M059J (cell line): ENCODE data around the gene CHSY3. TPM values are rescaled to one million over a fixed set of nuclear protein-coding genes. Genes with fewer than 3 reads are reported as not detected.

Source experiments
- DNase-seq: peaks from one replicate; pipeline ENCODE4 v3.0.0-alpha.2; 2012; ENCODE audit warnings: low read depth
- total RNA-seq: library from RNA; depleted of rRNA; stranded (reverse); fragments of >200 nt; shearing (Covaris generic); gene quantifications from 2 replicates; pipeline ENCODE4 v1.2.3, GENCODE V29; 2014

CHSY3 gene
- total RNA-seq, 1 experiment from 2014 or later, result 0.02 TPM

GRCh38 chr5:130024006-130024405 lies 119.7 kb downstream of the CHSY3 start:
- DNase-seq, result no peak

- DNase-seq, result no peak
Observed at GRCh38 chr5:130025511-130025910, 121.2 kb downstream of the CHSY3 start.

GRCh38 chr5:130032807-130033206 lies 128.5 kb downstream of the CHSY3 start:
- no peak for DNase-seq

- no peak for DNase-seq
Observed at GRCh38 chr5:130034566-130035210, 130.4 kb downstream of the CHSY3 start.

GRCh38 chr5:130035388-130035787 lies 131.1 kb downstream of the CHSY3 start:
- no peak for DNase-seq

GRCh38 chr5:130037905-130038304 lies 133.6 kb downstream of the CHSY3 start:
- no peak for DNase-seq

- DNase-seq, result no peak
Observed at GRCh38 chr5:130043834-130044233, 139.6 kb downstream of the CHSY3 start.

- DNase-seq, result no peak
Observed at GRCh38 chr5:130045334-130045733, 141.1 kb downstream of the CHSY3 start.

- DNase-seq, result no peak
Observed at GRCh38 chr5:130050585-130050984, 146.3 kb downstream of the CHSY3 start.

GRCh38 chr5:130052752-130053151 lies 148.5 kb downstream of the CHSY3 start:
- DNase-seq, result no peak

GRCh38 chr5:130055572-130055971 lies 151.3 kb downstream of the CHSY3 start:
- DNase-seq, result no peak

GRCh38 chr5:130061746-130062145 lies 157.5 kb downstream of the CHSY3 start:
- DNase-seq, result no peak

- DNase-seq, result no peak
Observed at GRCh38 chr5:130063603-130064002, 159.3 kb downstream of the CHSY3 start.

GRCh38 chr5:130064484-130064883 lies 160.2 kb downstream of the CHSY3 start:
- DNase-seq, result no peak

GRCh38 chr5:130065617-130066016 lies 161.4 kb downstream of the CHSY3 start:
- no peak for DNase-seq

GRCh38 chr5:130066644-130067043 lies 162.4 kb downstream of the CHSY3 start:
- DNase-seq, result no peak

GRCh38 chr5:130067364-130067763 lies 163.1 kb downstream of the CHSY3 start:
- DNase-seq, result no peak

- DNase-seq, result no peak
Observed at GRCh38 chr5:130068101-130068500, 163.8 kb downstream of the CHSY3 start.

- DNase-seq, result no peak
Observed at GRCh38 chr5:130068988-130069387, 164.7 kb downstream of the CHSY3 start.

- DNase-seq, result no peak
Observed at GRCh38 chr5:130074820-130075219, 170.6 kb downstream of the CHSY3 start.

- DNase-seq, result no peak
Observed at GRCh38 chr5:130077007-130077406, 172.7 kb downstream of the CHSY3 start.

- no peak for DNase-seq
Observed at GRCh38 chr5:130078661-130079060, 174.4 kb downstream of the CHSY3 start.

- DNase-seq, result no peak
Observed at GRCh38 chr5:130090569-130091270, 186.5 kb downstream of the CHSY3 start.

GRCh38 chr5:130092991-130093390 lies 188.7 kb downstream of the CHSY3 start:
- no peak for DNase-seq
